ENCODE results near the gene DDX25.

DDX25 gene

DNA sequence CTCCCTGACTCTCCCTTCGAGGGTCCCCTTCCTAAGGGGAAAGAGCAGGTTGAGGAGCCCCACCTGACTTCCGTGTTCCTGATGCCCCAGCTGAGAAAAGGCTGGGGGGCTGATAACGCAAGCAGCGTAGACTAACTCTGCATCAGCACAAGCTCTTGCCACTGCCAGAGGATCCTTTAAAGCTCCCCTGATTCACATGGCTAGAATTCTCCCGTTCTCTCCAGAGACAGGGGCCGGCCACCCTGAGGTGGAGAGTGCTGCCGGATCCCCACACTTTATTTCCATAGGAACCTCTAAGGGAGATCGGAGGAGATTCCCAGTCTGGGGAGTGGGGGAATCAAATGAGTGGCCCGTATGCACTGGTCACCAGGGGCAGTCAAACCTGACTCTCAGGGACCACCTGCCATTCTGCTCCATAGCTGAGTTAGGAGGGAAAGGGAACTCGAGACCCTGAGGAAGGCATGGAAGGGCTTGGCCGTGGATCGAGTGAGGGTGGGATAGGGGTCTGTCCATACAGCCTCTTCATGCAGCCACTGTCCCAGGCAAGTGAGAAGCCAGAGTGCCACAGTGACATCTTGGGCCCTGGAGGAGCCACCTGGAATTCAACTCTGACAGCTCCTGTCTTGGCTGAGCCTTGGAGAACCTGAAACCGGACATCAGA lies 40.2 kb downstream of the DDX25 start:
- H3K36me3 Mint-ChIP-seq (ENCODE audit: insufficient read depth), result no peaks in the 10 kb centered on the region
- ATAC-seq (replicated peaks) (no peak), DNase-seq (no peak)
- H3K9me3 Mint-ChIP-seq, result no peaks in the 10 kb centered on the region
- no peak overlapping the region for H3K27ac Mint-ChIP-seq
- peaks cover 20 to 53% of the 10 kb centered on the region in 2 donors for H3K27me3 Mint-ChIP-seq
- no peak overlapping the region for H3K4me3 Mint-ChIP-seq
- H3K4me1 Mint-ChIP-seq (ENCODE audit: low read depth in 2 of 2), result peaks cover 8 to 9% of the 10 kb centered on the region in 2 donors

DNA sequence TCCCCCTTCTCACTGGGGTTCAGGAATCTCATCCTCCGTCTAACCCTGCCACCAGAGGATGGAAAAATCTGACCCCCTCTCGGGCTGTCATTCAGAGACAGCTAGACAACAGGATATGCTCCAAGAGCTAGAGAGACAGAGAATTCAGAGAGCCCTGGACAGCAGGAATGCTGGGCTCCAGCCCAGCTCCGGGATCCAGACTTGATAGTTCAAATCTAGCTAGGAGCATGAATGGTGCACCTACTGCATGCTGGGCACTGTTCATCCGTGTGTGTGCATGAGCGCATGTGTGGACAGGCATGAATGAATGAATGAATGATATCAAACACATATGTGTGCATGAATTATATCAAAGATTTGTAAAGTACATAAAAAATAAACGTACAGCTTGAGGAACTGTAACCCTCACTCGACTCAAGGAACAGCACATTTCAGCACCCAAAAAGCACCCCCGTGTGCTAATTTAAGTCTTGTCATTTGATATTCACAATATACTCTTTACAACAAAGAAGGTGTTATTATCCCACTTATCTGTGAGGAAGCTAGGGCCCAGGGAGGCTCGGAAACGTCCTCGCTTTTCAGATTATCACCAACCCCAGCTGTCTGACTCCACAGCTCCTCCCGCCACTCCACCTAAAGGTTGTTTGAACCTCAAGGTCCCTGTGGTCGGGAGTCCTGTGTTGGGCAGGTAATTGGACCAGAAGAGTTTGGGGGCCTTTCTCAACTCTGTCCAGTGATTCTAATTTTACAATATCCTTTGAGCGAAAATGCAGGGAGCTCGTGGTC lies 40.9 kb downstream of the DDX25 start:
- Mint-ChIP-seq H3K4me3 (no peak overlapping the region), H3K9me3 (no peaks in the 10 kb centered on the region), H3K4me1 (ENCODE audit: low read depth in 2 of 2) (peaks cover 8 to 9% of the 10 kb centered on the region in 2 donors), H3K27me3 (peaks cover 20 to 60% of the 10 kb centered on the region in 2 donors), H3K36me3 (ENCODE audit: insufficient read depth) (no peaks in the 10 kb centered on the region), H3K27ac (no peak overlapping the region)
- ATAC-seq (replicated peaks), result no peak
- no peak for DNase-seq

DNA sequence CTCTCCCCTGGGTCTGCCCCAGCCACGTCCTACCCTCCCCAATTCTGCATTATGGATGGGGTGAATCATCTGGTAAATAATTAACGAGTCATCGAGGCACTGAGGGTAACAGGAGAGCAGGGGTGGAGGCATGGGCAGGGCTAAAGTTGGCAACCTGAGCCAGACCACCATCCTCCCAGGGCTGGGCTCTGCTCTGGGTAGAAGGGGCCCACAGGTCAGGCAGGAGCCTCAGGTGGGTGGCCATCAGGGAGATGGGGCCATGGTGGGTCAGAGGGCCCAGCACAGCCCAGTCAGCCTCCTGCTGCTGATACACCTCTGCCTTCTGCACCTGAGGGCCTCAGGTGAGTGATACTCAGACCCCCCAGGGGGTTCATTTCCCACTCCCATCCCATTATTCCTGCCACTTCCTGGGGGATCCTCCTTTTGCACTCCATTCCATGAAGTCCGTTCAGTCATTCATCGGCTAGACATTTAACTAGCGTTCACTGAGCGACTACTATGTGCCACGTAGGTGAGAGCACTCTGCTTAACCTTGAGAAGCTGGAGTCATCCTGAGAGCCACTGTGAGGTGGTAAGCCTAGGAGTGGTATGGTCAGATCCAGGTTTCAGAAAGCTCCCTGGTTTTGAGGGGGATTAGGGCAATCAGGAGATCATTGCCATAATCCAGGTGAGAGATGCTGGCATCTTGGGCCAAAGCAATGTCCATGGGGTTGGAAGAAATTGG lies 41.7 kb downstream of the DDX25 start, which contains the start of gene VSIG10L2:
Gene VSIG10L2 (plus strand): TSS at position 248 of the 724 bp plus-strand sequence. CDS start 12 bp downstream, at position 260.
- ATAC-seq (replicated peaks) (no peak), DNase-seq (no peak)
- no peak within 1 kb of the TSS for H3K4me3 Mint-ChIP-seq
- peaks cover 8 to 9% of the 10 kb centered on the region in 2 donors for H3K4me1 Mint-ChIP-seq (ENCODE audit: low read depth in 2 of 2)
- peaks cover 20 to 68% of the 10 kb centered on the region in 2 donors for H3K27me3 Mint-ChIP-seq
- H3K36me3 Mint-ChIP-seq (ENCODE audit: insufficient read depth), result no peaks in the 10 kb centered on the region
- H3K9me3 Mint-ChIP-seq, result no peaks in the 10 kb centered on the region
- H3K27ac Mint-ChIP-seq, result no peak within 1 kb of the TSS

DNA sequence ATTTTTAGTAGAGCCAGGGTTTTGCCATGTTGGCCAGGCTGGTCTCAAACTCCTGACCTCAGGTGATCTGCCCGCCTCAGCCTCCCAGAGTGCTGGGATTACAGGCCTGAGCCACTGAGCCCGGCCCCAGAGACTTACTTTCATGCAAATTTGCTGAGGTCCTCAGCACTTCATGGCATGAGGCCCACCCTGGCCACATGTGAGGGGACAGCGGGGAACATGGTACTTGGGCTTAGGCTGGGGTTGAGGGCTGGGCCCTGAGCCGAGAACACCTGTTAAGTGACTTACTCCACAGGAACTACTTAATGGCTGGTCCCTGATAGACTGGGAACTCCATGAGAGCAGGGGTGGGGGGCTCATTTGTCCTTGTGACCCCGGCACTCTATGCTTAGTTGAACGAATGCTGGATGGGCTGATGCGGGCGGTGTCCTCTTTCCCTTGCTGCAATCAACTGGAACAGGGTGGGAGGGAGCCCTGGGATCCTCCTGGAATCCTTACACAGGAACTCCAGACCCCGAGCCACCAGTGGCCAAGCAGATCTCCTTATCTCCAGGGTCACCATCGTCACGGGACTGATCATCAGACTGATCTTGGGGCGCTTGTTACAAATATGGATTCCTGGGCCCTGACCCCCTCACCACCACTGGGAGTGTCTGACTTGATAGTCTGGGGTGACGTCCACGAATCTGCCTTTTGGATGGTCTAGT lies 42.6 kb downstream of the DDX25 start:
- DNase-seq, result no peak
- Mint-ChIP-seq H3K36me3 (ENCODE audit: insufficient read depth) (no peaks in the 10 kb centered on the region), H3K9me3 (no peaks in the 10 kb centered on the region), H3K4me3 (no peak overlapping the region), H3K27ac (no peak overlapping the region), H3K27me3 (peaks cover 20 to 77% of the 10 kb centered on the region in 2 donors), H3K4me1 (ENCODE audit: low read depth in 2 of 2) (peaks cover 7 to 8% of the 10 kb centered on the region in 2 donors)
- ATAC-seq (replicated peaks), result no peak

DNA sequence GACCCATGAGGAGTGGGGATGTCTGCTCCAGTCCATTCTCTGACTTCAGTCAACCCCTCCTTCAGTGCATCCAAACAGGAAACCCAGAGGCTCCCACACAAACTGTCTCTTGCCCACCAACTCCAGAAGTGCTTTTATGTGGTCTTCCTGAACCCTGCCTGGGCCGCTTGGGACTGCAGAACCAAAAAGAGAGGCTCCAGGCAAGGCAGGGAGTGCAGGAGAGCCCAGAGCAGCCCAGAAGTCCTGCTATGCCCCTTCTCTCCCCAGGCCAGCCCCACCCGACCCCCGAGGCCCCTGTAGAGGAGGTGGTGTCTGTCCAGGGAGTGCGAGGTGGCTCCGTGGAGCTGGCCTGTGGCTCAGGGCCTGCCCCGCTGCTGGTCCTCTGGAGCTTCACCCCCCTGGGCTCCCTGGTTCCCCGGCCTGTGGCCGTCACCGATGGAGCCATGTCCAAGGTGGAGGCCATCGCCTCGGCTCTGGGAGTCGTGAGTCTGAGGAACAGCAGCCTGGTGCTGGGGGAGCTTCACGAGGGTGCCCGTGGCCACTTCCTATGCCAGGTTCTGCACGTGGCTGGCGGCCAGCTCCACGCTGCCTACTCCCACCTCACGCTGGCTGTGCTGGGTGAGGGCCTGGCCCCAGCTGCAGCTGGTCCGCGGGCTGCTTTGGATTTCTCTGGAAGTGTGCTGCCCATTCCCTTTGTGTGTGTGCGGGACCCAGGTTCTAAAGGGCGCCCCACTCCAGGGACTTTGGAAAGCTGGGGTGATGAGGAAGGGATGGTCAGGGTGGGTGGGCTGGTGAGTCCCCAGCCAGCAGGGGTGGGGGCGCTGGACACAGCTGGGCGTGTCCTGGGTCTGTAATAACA lies 43.3 kb downstream of the DDX25 start:
- Mint-ChIP-seq H3K27me3 (peaks cover 16 to 79% of the 10 kb centered on the region in 2 donors), H3K4me1 (ENCODE audit: low read depth in 2 of 2) (peaks cover 0 to 3% of the 10 kb centered on the region in 2 donors), H3K4me3 (no peak overlapping the region), H3K9me3 (no peaks in the 10 kb centered on the region), H3K36me3 (ENCODE audit: insufficient read depth) (no peaks in the 10 kb centered on the region), H3K27ac (no peak overlapping the region)
- DNase-seq, result no peak
- ATAC-seq (replicated peaks), result no peak

DNA sequence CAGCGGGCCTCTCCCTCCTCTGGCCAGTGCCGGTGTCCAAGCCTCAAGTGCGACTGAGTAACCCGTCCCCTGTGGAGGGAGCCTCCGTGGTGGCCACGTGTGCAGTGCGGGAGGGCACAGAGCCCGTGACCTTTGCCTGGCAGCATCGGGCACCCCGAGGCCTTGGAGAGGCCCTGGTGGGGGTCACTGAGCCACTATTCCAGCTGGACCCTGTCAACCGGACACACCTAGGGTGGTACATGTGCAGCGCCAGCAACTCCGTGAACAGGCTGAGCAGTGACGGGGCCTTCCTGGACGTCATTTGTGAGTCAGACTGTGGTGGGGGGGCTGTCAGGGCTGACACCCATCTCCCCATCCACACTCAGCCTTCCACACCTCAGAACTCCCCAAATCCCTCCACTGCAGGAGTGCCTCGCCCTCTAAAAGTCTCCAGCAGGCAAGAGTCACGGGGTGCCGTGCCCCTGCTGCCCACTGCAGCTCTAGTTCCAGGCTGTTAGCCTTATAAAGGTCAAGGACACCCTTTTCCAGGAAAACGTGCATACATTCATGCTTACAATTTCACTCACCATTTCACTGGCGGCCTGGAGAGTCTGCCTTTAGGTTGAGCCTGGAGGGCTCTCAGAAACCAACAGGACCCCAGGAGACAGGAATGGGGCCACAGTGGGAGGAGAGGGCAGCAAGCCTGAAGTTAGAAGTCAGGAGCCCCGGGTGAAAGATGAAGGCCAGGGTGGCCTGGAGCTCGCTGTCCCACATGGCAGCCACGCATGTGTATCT lies 44.2 kb downstream of the DDX25 start:
- H3K27me3 Mint-ChIP-seq, result peaks cover 16 to 79% of the 10 kb centered on the region in 2 donors
- ATAC-seq (replicated peaks), result no peak
- no peaks in the 10 kb centered on the region for H3K9me3 Mint-ChIP-seq
- H3K36me3 Mint-ChIP-seq (ENCODE audit: insufficient read depth), result no peaks in the 10 kb centered on the region
- DNase-seq, result no peak
- H3K4me3 Mint-ChIP-seq, result no peak overlapping the region
- peaks cover 0 to 3% of the 10 kb centered on the region in 2 donors for H3K4me1 Mint-ChIP-seq (ENCODE audit: low read depth in 2 of 2)
- H3K27ac Mint-ChIP-seq, result no peak overlapping the region

DNA sequence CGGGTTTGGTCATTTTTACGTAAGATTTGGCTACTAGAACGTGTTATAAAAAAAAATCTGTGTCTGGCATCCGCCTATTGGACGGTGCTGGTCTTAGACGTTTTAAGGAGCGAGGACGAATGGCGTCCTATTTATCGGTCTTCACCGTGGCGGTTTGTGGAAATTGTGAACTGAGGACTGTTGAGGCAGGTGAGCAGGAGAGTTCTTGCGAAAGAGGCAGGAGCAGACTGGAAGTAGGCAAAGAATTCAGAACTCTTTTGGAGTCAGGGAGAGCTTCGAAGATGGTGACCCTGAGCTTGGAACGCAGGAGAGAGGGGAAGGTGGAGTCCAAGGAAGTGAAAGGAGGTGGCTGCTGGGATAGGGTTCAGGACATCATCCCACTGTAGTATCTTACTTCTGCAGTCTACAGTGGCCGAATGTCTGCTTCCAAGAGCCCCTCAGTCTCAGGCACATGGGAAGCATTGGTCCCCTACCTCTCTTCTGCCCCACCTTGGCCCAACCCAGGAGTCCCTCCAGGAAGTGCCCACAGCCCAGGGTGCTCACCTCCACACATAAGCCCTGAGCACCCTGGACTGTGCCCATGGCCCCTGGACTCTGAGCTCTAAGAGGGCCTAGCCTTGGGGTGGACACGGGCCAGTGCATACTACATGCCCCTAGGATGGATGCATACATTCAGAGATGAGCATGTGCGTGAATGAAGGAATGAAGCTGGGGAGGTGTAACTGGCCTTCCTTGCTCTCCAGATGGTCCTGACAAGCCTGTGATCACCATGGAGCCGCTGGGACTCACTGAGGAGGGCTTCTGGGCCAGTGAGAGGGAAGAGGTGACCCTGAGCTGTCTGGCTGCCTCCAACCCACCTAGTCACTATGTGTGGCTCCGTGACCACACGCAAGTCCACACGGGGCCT lies 45.2 kb downstream of the DDX25 start:
- no peak overlapping the region for H3K27ac Mint-ChIP-seq
- no peak for DNase-seq
- H3K36me3 Mint-ChIP-seq (ENCODE audit: insufficient read depth), result no peaks in the 10 kb centered on the region
- no peaks in the 10 kb centered on the region for H3K4me1 Mint-ChIP-seq (ENCODE audit: low read depth in 2 of 2)
- H3K4me3 Mint-ChIP-seq, result no peak overlapping the region
- H3K27me3 Mint-ChIP-seq, result peaks cover 8 to 75% of the 10 kb centered on the region in 2 donors
- H3K9me3 Mint-ChIP-seq, result no peaks in the 10 kb centered on the region
- no peak for ATAC-seq (replicated peaks)

DNA sequence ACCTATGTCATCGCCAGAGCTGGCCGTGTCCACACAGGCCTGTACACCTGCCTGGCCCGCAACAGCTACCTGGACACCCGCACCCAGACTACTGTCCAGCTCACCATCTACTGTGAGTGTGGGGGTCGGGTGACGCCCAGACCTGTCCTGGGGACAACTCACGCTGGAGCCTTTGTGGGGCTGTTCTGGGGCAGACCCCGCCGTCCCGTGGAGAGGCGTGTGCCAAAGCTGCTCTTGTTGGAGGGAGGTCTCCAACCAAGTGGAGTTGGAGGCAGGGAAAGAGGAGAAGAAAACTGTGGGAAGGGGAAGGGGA lies 45.8 kb downstream of the DDX25 start:
- Mint-ChIP-seq H3K27ac (no peak overlapping the region), H3K27me3 (peaks cover 9 to 75% of the 10 kb centered on the region in 2 donors), H3K9me3 (no peaks in the 10 kb centered on the region), H3K4me3 (no peak overlapping the region), H3K4me1 (ENCODE audit: low read depth in 2 of 2) (no peaks in the 10 kb centered on the region), H3K36me3 (ENCODE audit: insufficient read depth) (no peaks in the 10 kb centered on the region)
- ATAC-seq (replicated peaks) (no peak), DNase-seq (no peak)

DNA sequence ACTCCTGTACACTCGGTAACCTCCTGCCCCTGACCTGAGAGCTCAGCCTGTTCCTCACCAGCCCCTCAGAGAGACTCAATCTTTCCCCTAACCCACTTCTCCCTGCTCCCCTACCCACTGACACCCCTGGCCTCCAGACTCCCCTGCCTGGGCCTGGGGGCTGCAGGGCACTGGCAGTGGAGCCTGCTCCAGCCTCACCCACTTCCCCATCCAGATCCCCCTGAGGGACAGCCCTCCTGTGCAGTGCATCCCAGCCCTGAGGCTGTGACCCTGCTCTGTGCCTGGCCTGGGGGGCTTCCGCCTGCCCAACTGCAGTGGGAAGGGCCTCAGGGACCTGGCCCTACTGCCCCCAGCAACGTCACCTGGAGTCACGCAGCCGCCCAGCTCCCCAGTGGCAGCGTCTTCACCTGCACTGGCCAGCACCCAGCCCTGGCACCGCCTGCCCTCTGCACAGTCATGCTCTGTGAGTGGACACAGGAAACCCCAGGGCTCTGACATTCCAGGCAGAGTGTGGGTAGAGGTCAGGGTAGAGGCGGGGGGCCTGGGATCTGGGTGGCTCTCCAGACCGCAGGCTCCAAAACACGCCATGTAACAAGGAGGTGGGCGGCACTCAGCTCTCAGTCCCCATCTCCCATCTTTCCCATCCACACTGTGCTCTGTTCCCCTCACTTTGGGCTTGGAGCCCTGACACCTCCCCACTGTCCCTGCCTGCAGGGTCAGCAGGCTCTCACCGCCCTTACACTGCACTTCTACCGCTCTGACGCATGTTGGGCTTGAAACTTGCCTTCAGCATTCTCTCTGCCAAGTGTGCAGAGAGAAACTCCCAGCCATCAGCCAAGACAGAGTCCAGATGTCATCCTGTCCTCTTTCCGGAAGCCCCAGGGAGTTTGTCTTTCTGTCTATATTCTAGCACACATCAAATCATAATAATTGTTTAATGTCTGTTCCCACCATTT lies 46.7 kb downstream of the DDX25 start:
- ATAC-seq (replicated peaks), result no peak
- H3K9me3 Mint-ChIP-seq, result no peaks in the 10 kb centered on the region
- no peak overlapping the region for H3K4me3 Mint-ChIP-seq
- H3K27ac Mint-ChIP-seq, result no peak overlapping the region
- H3K4me1 Mint-ChIP-seq (ENCODE audit: low read depth in 2 of 2), result no peaks in the 10 kb centered on the region
- DNase-seq, result no peak
- no peaks in the 10 kb centered on the region for H3K36me3 Mint-ChIP-seq (ENCODE audit: insufficient read depth)
- peaks cover 9 to 75% of the 10 kb centered on the region in 2 donors for H3K27me3 Mint-ChIP-seq

DNA sequence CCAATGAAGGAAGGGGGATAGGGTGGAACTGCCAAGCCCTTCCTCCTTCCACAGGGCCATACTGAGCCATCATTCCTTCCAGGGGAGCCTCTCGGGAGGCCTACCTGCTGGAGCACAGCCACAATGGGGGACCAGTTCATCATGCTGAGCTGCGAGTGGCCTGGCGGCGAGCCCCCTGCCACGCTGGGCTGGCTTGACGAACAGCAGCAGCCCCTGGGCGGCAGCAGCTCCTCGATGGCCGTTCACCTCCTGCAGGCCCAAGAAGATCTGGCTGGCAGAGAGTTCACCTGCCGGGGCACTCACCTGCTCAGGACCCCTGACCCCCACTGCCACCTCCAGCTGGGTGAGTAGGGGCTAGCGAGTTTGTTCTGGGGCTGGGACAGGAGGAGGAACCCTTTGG lies 47.4 kb downstream of the DDX25 start:
- DNase-seq (no peak), ATAC-seq (replicated peaks) (no peak)
- H3K4me1 Mint-ChIP-seq (ENCODE audit: low read depth in 2 of 2), result no peaks in the 10 kb centered on the region

More for the DNA sequence above, 47.4 kb downstream of the DDX25 start:
- no peak overlapping the region for H3K4me3 Mint-ChIP-seq
- no peak overlapping the region for H3K27ac Mint-ChIP-seq
- no peaks in the 10 kb centered on the region for H3K36me3 Mint-ChIP-seq (ENCODE audit: insufficient read depth)
- no peaks in the 10 kb centered on the region for H3K9me3 Mint-ChIP-seq
- H3K27me3 Mint-ChIP-seq, result peaks cover 9 to 71% of the 10 kb centered on the region in 2 donors
